Endothelial cell of umbilical vein (primary cell): ENCODE results near the gene KCNF1. TPM values are rescaled to one million over a fixed set of nuclear protein-coding genes. Genes with fewer than 3 reads are reported as not detected.

Source experiments
- BruUV-seq: library from RNA; stranded (reverse); fragments of 400-500 nt; replicated peaks from 2 replicates; lab custom pipeline; 2021; lab: Mats Ljungman, UMichigan
- CTCF ChIA-PET: fragments of 300-600, 350-600 bp; sonication (Branson Sonifier 250); formaldehyde crosslinking; loops from one replicate; lab custom pipeline; 2021; ENCODE audit warnings: antibody characterized with exemption, inconsistent platforms; lab: Charles Lee
- POLR2A ChIA-PET: fragments of 300-600, 350-600 bp; sonication (Branson Sonifier 250); formaldehyde crosslinking; loops from one replicate; lab custom pipeline; 2021; ENCODE audit warnings: antibody characterized with exemption, inconsistent platforms; lab: Charles Lee
- DNase-seq: peaks from one replicate; pipeline ENCODE4 v3.0.0-alpha.2; 2011; ENCODE audit warnings: low read depth, low spot score
- FAIRE-seq: peaks from 2 replicates; lab custom pipeline; 2011; peaks lifted over from hg19 to GRCh38; lab: Jason Lieb, UNC
- H2AFZ ChIP-seq: 2 replicates; pipeline ENCODE4 v1.6.0; 2012; ENCODE audit warnings: low read depth, low read length, control low read depth, inconsistent platforms
- H3K27ac ChIP-seq: 2 replicates; pipeline ENCODE4 v1.5.1; 2011; ENCODE audit warnings: low read depth, mild to moderate bottlenecking, control low read depth, low read length, moderate library complexity; ENCODE audit not compliant: insufficient read depth
- H3K27me3 ChIP-seq, 2 experiments: 2 replicates each; pipeline versions ENCODE4 v1.6.0 to v1.6.1; 2011; ENCODE audit warnings: low read length in 2 of 2, mixed read lengths in 1 of 2; ENCODE audit not compliant: control insufficient read depth in 2 of 2, insufficient read depth in 2 of 2
- H3K36me3 ChIP-seq, 2 experiments: 2 replicates in 1 of 2; 3 replicates in 1 of 2; pipeline ENCODE4 v1.5.1; 2011; ENCODE audit warnings: low read length in 2 of 2, mild to moderate bottlenecking in 1 of 2, moderate library complexity in 1 of 2; ENCODE audit not compliant: control insufficient read depth in 2 of 2, insufficient read depth in 2 of 2; ENCODE audit errors: extremely low read depth in 1 of 2
- H3K4me1 ChIP-seq: 3 replicates; pipeline ENCODE4 v1.5.1; 2011; ENCODE audit warnings: mild to moderate bottlenecking, low read length; ENCODE audit not compliant: control insufficient read depth, insufficient read depth; ENCODE audit errors: extremely low read depth
- H3K4me2 ChIP-seq: 2 replicates; pipeline ENCODE4 v1.6.1; 2011; ENCODE audit warnings: low read length, control low read depth, mixed read lengths; ENCODE audit not compliant: insufficient read depth
- H3K4me3 ChIP-seq, 3 experiments: fragments of 200-600 bp in 1 of 3; sonication (generic), shearing (Covaris generic) in 1 of 3; replicated peaks in 1 of 3; 2 replicates each; pipeline ENCODE4 v1.5.1; 2011 to 2016; ENCODE audit warnings: control low read depth in 3 of 3, low read length in 3 of 3, mild to moderate bottlenecking in 2 of 3, inconsistent platforms in 1 of 3, low read depth in 1 of 3, moderate library complexity in 1 of 3; ENCODE audit not compliant: insufficient read depth in 1 of 3
- H3K79me2 ChIP-seq: 2 replicates; pipeline ENCODE4 v1.6.0; 2012; ENCODE audit warnings: low read length, inconsistent platforms; ENCODE audit not compliant: control insufficient read depth, insufficient read depth
- H3K9ac ChIP-seq: replicated peaks from 2 replicates; pipeline ENCODE3; 2011; ENCODE audit warnings: low read length, control low read depth; ENCODE audit not compliant: insufficient read depth; ENCODE audit errors: extremely low read depth
- H3K9me1 ChIP-seq: replicated peaks from 3 replicates; pipeline ENCODE4 v1.6.0; 2011; ENCODE audit warnings: mild to moderate bottlenecking, low read length; ENCODE audit not compliant: control insufficient read depth, insufficient read depth; ENCODE audit errors: extremely low read depth
- H3K9me3 ChIP-seq: replicated peaks from 2 replicates; pipeline ENCODE4 v1.5.1; 2012; ENCODE audit warnings: low read length, inconsistent platforms; ENCODE audit not compliant: control insufficient read depth, insufficient read depth
- H4K20me1 ChIP-seq: replicated peaks from 2 replicates; pipeline ENCODE3; 2011; ENCODE audit warnings: mild to moderate bottlenecking, low read length; ENCODE audit not compliant: control insufficient read depth, insufficient read depth; ENCODE audit errors: extremely low read depth
- CTCF ChIP-seq, 2 donors: IDR thresholded peaks; 1 replicate in 1 of 2; 2 replicates in 1 of 2; pipeline ENCODE4 v1.5.1; 2011; ENCODE audit warnings: low read length in 2 of 2, mild to moderate bottlenecking in 2 of 2, moderate library complexity in 2 of 2, control low read depth in 1 of 2, inconsistent platforms in 1 of 2, low read depth in 1 of 2; ENCODE audit not compliant: insufficient read depth in 1 of 2; ENCODE audit errors: extremely low read depth in 1 of 2
- MYC ChIP-seq: IDR thresholded peaks from one replicate; pipeline ENCODE4 v1.6.1; 2011; ENCODE audit warnings: mild to moderate bottlenecking, low read depth, low read length
- dilution Hi-C: fragments of 300-500 bp; cut with MboI; formaldehyde crosslinking; loops from one replicate; pipeline ENCODE4 v1.15.0; 2019; ENCODE audit warnings: low sequenced_read_pairs; ENCODE audit not compliant: extremely low pct_ligation_motif_present
- intact Hi-C: fragments of 100-400 bp; cut with micrococcal nuclease; formaldehyde crosslinking; loops from one replicate; pipeline ENCODE4 v1.10.0; 2022
- polyA plus RNA-seq, 4 experiments: library from polyadenylated mRNA; depleted of rRNA in 3 of 4; stranded (reverse) in 3 of 4; unstranded in 1 of 4; fragments of >200 nt; gene quantifications; 2 replicates each; pipeline versions ENCODE4 v1.2.1 to v1.2.3, GENCODE V29; 2011 to 2012; ENCODE audit warnings: missing spikeins in 1 of 4
- total RNA-seq: library from RNA; stranded (reverse); gene quantifications from 2 replicates; pipeline ENCODE4 v1.2.3, GENCODE V29; 2021
- TF ChIP-seq, protein P1 (sequence below): IDR thresholded peaks from 2 replicates; pipeline ENCODE4 v1.6.1; 2011; ENCODE audit not compliant: insufficient read depth, insufficient read length

KCNF1 gene
- total and polyA plus RNA-seq, 2 donors (not counting 3 experiments of a cell fraction or from before 2014, with no cell fraction given) = 0.23 to 0.42 TPM

DNA sequence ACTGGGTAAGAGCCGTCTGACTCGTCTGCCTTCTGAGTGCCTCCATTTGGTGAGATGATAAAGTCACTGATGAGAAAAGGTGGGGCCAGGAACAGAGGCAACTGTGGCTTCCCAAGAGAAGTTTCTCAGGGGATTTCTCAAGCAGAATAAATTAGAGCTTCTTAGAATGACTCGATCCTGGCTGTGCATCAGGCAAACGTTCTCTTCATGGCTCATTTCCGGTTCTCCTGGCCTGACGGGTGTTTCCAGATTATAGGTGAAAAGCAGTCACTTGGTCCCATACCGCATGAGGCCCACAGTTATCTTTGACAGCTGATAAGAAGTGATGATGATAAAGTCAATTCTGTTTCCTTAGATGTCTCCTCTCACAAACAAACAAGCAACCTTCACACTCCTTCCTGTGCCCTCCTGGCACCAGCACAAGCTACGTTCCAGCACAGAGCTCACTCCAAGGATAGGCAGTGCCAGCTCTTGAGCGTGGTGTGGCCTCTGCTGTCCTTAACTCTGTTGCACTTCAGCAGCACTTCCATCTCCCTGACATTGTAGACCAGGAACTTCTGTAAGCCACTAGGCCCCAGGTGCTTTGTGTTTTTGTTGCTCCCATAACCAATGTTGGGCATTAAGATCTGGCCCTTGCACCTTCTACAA lies 37.8 kb upstream of the KCNF1 start:
- dilution Hi-C loops = no loop called here
- no peak for FAIRE-seq
- BruUV-seq = no TSS peak

More for the DNA sequence above, 37.8 kb upstream of the KCNF1 start:
- Histone ChIP-seq H3K4me1 (no peaks in the 10 kb centered on the region), H3K79me2 (no peaks in the 10 kb centered on the region), H3K9me3 (no peaks in the 10 kb centered on the region), H3K4me2 (no peak overlapping the region), H3K27me3 (peaks cover 2 to 3% of the 10 kb centered on the region in 2 experiments), H2AFZ (no peak overlapping the region), H3K4me3 (no peak overlapping the region), H3K9me1 (no peaks in the 10 kb centered on the region), H3K36me3 (no peaks in the 10 kb centered on the region), H3K27ac (no peak overlapping the region), H3K9ac (no peak overlapping the region), H4K20me1 (no peaks in the 10 kb centered on the region)
- ChIA-PET POLR2A (no interaction called here), CTCF (interaction anchor here (0.6 to 1.7 kb wide), 2 partner anchors 38 to 41 kb away, joined by 3 to 7 read pairs; partner anchors contain the start of gene KCNF1)
- TF ChIP-seq MYC = no peak
- TF ChIP-seq CTCF (IDR thresholded peaks at IDR 0.05; ENCODE audit: extremely low read depth in 1 of 2, insufficient read depth in 1 of 2, low read depth in 1 of 2, low read length in 2 of 2) = no peak
- TF ChIP-seq, protein P1, sequence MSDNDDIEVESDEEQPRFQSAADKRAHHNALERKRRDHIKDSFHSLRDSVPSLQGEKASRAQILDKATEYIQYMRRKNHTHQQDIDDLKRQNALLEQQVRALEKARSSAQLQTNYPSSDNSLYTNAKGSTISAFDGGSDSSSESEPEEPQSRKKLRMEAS = no peak
- no peak for DNase-seq
- intact Hi-C loops = no loop called here
